Activated CD8-positive, alpha-beta T cell treated with anti-CD3 and anti-CD28 coated beads for 36 hours (primary cell): ENCODE data around the gene COL11A2. TPM values are rescaled to one million over a fixed set of nuclear protein-coding genes. Genes with fewer than 3 reads are reported as not detected.

Experiments used
- ATAC-seq: fragments of 200-7000 bp; cut with Tn5 transposase; one replicate; pipeline ENCODE4 v1.10.0; 2021; ENCODE audit warnings: mild to moderate bottlenecking, moderate library complexity
- CTCF ChIA-PET: fragments of 350-600 bp; sonication (Branson Sonifier 250); formaldehyde crosslinking; loops from one replicate; lab custom pipeline; 2021; ENCODE audit warnings: antibody characterized with exemption; lab: Charles Lee
- POLR2A ChIA-PET: fragments of 350-600 bp; sonication (Branson Sonifier 250); formaldehyde crosslinking; loops from one replicate; lab custom pipeline; 2021; ENCODE audit warnings: antibody characterized with exemption; lab: Charles Lee
- DNase-seq: peaks from one replicate; pipeline ENCODE4 v3.0.0-alpha.2; 2020
- H3K27ac Mint-ChIP-seq: one replicate; pipeline ENCODE4 v1.8.0; 2021; ENCODE audit warnings: mild to moderate bottlenecking, mixed read lengths
- H3K27me3 Mint-ChIP-seq: one replicate; pipeline ENCODE4 v1.8.0; 2021; ENCODE audit warnings: mixed read lengths
- H3K36me3 Mint-ChIP-seq: one replicate; pipeline ENCODE4 v1.8.0; 2021; ENCODE audit warnings: low read depth, mixed read lengths
- H3K4me1 Mint-ChIP-seq: one replicate; pipeline ENCODE4 v1.8.0; 2021; ENCODE audit warnings: low read depth, mixed read lengths
- H3K4me3 Mint-ChIP-seq: one replicate; pipeline ENCODE4 v1.8.0; 2021; ENCODE audit warnings: mild to moderate bottlenecking, moderate library complexity, mixed read lengths
- H3K9me3 Mint-ChIP-seq: one replicate; pipeline ENCODE4 v1.8.0; 2021; ENCODE audit warnings: mixed read lengths
- CTCF ChIP-seq: fragments of 200-600 bp; IDR thresholded peaks from one replicate; pipeline ENCODE4 v1.8.0; 2022; ENCODE audit warnings: antibody characterized with exemption, mild to moderate bottlenecking
- intact Hi-C: fragments of 100-400 bp; cut with micrococcal nuclease; formaldehyde crosslinking; loops from one replicate; pipeline ENCODE4 v1.10.0; 2022
- total RNA-seq, 2 experiments: library from RNA; stranded (reverse); gene quantifications; one replicate each; pipeline ENCODE4 v1.2.3, GENCODE V29; 2021

COL11A2 gene
- total RNA-seq, 2 experiments from 2014 or later, result 1.3 to 1.4 TPM

GRCh38 chr6:33139596-33140206 is 52.6 kb downstream of the COL11A2 start:
- Mint-ChIP-seq H3K27me3 (peaks cover 8% of the 10 kb centered on the region), H3K9me3 (no peaks in the 10 kb centered on the region), H3K4me1 (no peaks in the 10 kb centered on the region), H3K36me3 (no peaks in the 10 kb centered on the region), H3K4me3 (no peak overlapping the region), H3K27ac (no peak overlapping the region)
- TF ChIP-seq CTCF, result no peak
- ChIA-PET POLR2A (interaction anchor here (0.6 kb wide), 1 partner anchor 182 kb away, joined by 3 read pairs; no protein-coding TSS in a partner anchor), CTCF (interaction anchor here (1.1 to 1.7 kb wide), 3 partner anchors 9 to 109 kb away, joined by 4 to 10 read pairs (median 5); no protein-coding TSS in a partner anchor)
- intact Hi-C loops, result no loop called here
- DNase-seq (no peak), ATAC-seq (no peak)

GRCh38 chr6:33136310-33136900 is 55.9 kb downstream of the COL11A2 start:
- H3K4me1 Mint-ChIP-seq, result no peaks in the 10 kb centered on the region
- intact Hi-C loops, result no loop called here
- ChIA-PET CTCF (interaction anchor here (1.0 to 3.6 kb wide), 11 partner anchors 10 to 169 kb away, joined by 3 to 21 read pairs (median 6); no protein-coding TSS in a partner anchor), POLR2A (no interaction called here)
- no peaks in the 10 kb centered on the region for H3K9me3 Mint-ChIP-seq
- ATAC-seq, result no peak
- no peak overlapping the region for H3K27ac Mint-ChIP-seq
- peaks cover 2% of the 10 kb centered on the region for H3K27me3 Mint-ChIP-seq
- DNase-seq, result no peak
- no peak overlapping the region for H3K4me3 Mint-ChIP-seq
- no peaks in the 10 kb centered on the region for H3K36me3 Mint-ChIP-seq
- TF ChIP-seq CTCF, result no peak

- no peaks in the 10 kb centered on the region for H3K4me1 Mint-ChIP-seq
- CTCF ChIA-PET, result interaction anchor here (0.8 kb wide), 1 partner anchor 8 kb away, joined by 3 read pairs; no protein-coding TSS in a partner anchor
- intact Hi-C loops, result no loop called here
These were observed 60.2 kb downstream of the COL11A2 start for GRCh38 chr6:33132081-33132524.

GRCh38 chr6:33128318-33128717 is 63.9 kb downstream of the COL11A2 start:
- Mint-ChIP-seq H3K27ac (no peak overlapping the region), H3K36me3 (peaks cover 1% of the 10 kb centered on the region), H3K4me3 (no peak overlapping the region), H3K27me3 (peaks cover 3% of the 10 kb centered on the region), H3K9me3 (peaks cover 4% of the 10 kb centered on the region), H3K4me1 (no peaks in the 10 kb centered on the region)
- DNase-seq (no peak), ATAC-seq (no peak)
- intact Hi-C loops, result no loop called here
- ChIA-PET CTCF (interaction anchor here (1.4 to 7.0 kb wide), 5 partner anchors 10 to 120 kb away, joined by 4 to 57 read pairs (median 16); no protein-coding TSS in a partner anchor), POLR2A (interaction anchor here (1.2 kb wide), 1 partner anchor 75 kb away, joined by 3 read pairs; no protein-coding TSS in a partner anchor)
- TF ChIP-seq CTCF, result no peak

More at GRCh38 chr6:33132081-33132524, 60.2 kb downstream of the COL11A2 start:
- no peaks in the 10 kb centered on the region for H3K9me3 Mint-ChIP-seq
- POLR2A ChIA-PET, result no interaction called here
- ATAC-seq, result no peak
- TF ChIP-seq CTCF, result no peak
- DNase-seq, result no peak
- H3K36me3 Mint-ChIP-seq, result no peaks in the 10 kb centered on the region
- peaks cover 2% of the 10 kb centered on the region for H3K27me3 Mint-ChIP-seq
- no peak overlapping the region for H3K27ac Mint-ChIP-seq
- H3K4me3 Mint-ChIP-seq, result no peak overlapping the region
